HL-60 (cell line): ENCODE results near the gene KRT86.

Experiments used
- DNase-seq, 2 experiments: peaks; one replicate each; pipeline ENCODE4 v3.0.0-alpha.2; 2010 to 2020; ENCODE audit warnings: low read depth in 1 of 2, low spot score in 1 of 2
- H3K27ac ChIP-seq: fragments of 250-450 bp; sonication (Bioruptor Pico); replicated peaks from 2 replicates; pipeline ENCODE4 v1.5.1; 2020; ENCODE audit warnings: mild to moderate bottlenecking, moderate library complexity
- H3K27me3 ChIP-seq: fragments of 250-450 bp; sonication (Bioruptor Pico); 2 replicates; pipeline ENCODE4 v1.5.1; 2021; ENCODE audit warnings: mild to moderate bottlenecking, moderate library complexity; ENCODE audit not compliant: insufficient read depth, poor library complexity, severe bottlenecking
- H3K4me3 ChIP-seq: replicated peaks from 2 replicates; pipeline ENCODE4 v1.5.1; 2011; ENCODE audit warnings: mild to moderate bottlenecking, control low read depth, low read length; ENCODE audit not compliant: insufficient read depth
- CTCF ChIP-seq: IDR thresholded peaks from one replicate; pipeline ENCODE4 v1.5.1; 2011; ENCODE audit warnings: low read length, control low read depth, inconsistent platforms; ENCODE audit not compliant: insufficient read depth
- GABPA ChIP-seq: IDR thresholded peaks from 2 replicates; pipeline ENCODE4 v1.6.1; 2012; ENCODE audit warnings: low read depth
- POLR2AphosphoS5 ChIP-seq: IDR thresholded peaks from 2 replicates; pipeline ENCODE4 v1.6.1; 2012; ENCODE audit warnings: low read depth
- REST ChIP-seq: IDR thresholded peaks from 2 replicates; pipeline ENCODE4 v1.6.1; 2012; ENCODE audit warnings: low read depth; ENCODE audit not compliant: insufficient replicate concordance
- SPI1 ChIP-seq: IDR thresholded peaks from 2 replicates; pipeline ENCODE4 v1.6.1; 2012; ENCODE audit warnings: low read depth, mild to moderate bottlenecking, borderline replicate concordance

The KRT86 gene

GRCh38 chr12:52234223-52234810, 40.1 kb upstream of the KRT86 start:
- no peak for TF ChIP-seq SPI1
- TF ChIP-seq REST, result no peak
- TF ChIP-seq POLR2AphosphoS5, result no peak
- no peak for TF ChIP-seq CTCF
- no peak for TF ChIP-seq GABPA
- no peak overlapping the region for H3K4me3 ChIP-seq
- DNase-seq, result no peak
- H3K27me3 ChIP-seq, result peaks cover 14% of the 10 kb centered on the region
- H3K27ac ChIP-seq, result no peak overlapping the region

GRCh38 chr12:52235001-52235764, 39.3 kb upstream of the KRT86 start:
- DNase-seq, result peak in 1 of 2 experiments; percentile 35
- H3K27ac ChIP-seq, result no peak overlapping the region
- TF ChIP-seq CTCF (no peak), REST (no peak), GABPA (no peak), POLR2AphosphoS5 (no peak), SPI1 (no peak)
- no peak overlapping the region for H3K4me3 ChIP-seq
- H3K27me3 ChIP-seq, result peaks cover 14% of the 10 kb centered on the region

GRCh38 chr12:52235822-52236361, 38.6 kb upstream of the KRT86 start:
- Histone ChIP-seq H3K27me3 (peaks cover 14% of the 10 kb centered on the region), H3K4me3 (no peak overlapping the region), H3K27ac (no peak overlapping the region)
- TF ChIP-seq GABPA (no peak), REST (no peak), POLR2AphosphoS5 (no peak), SPI1 (no peak), CTCF (no peak)
- no peak for DNase-seq
